Activated naive CD4-positive, alpha-beta T cell treated with anti-CD3 and anti-CD28 coated beads, Interleukin-2, amount 50 U/mL, for 16 hours (primary cell): ENCODE measurements around the gene DPP6.

Experiments
- DNase-seq: peaks from one replicate; pipeline ENCODE4 v3.0.0-alpha.2; 2020

Gene DPP6

GRCh38 chr7:154252046-154252445 lies 199.8 kb downstream of the DPP6 start:
- no peak for DNase-seq

GRCh38 chr7:154253810-154254209 lies 201.6 kb downstream of the DPP6 start:
- DNase-seq, result no peak

- no peak for DNase-seq
Measured at GRCh38 chr7:154255324-154255723, 203.1 kb downstream of the DPP6 start.

GRCh38 chr7:154256150-154256549 lies 204.0 kb downstream of the DPP6 start:
- DNase-seq, result no peak

GRCh38 chr7:154259396-154259795 lies 207.2 kb downstream of the DPP6 start:
- DNase-seq, result no peak

GRCh38 chr7:154287356-154287755 lies 235.2 kb downstream of the DPP6 start:
- no peak for DNase-seq

- DNase-seq, result no peak
Measured at GRCh38 chr7:154289119-154289518, 236.9 kb downstream of the DPP6 start.

GRCh38 chr7:154296443-154296842 lies 244.2 kb downstream of the DPP6 start:
- no peak for DNase-seq

- DNase-seq, result no peak
Measured at GRCh38 chr7:154299736-154300135, 247.5 kb downstream of the DPP6 start.

- no peak for DNase-seq
Measured at GRCh38 chr7:154302380-154302779, 250.2 kb downstream of the DPP6 start.

GRCh38 chr7:154304231-154304630 lies 252.0 kb downstream of the DPP6 start:
- no peak for DNase-seq

- DNase-seq, result no peak
Measured at GRCh38 chr7:154304740-154305700, 252.8 kb downstream of the DPP6 start.

- DNase-seq, result no peak
Measured at GRCh38 chr7:154306036-154306435, 253.8 kb downstream of the DPP6 start.

GRCh38 chr7:154308928-154309327 lies 256.7 kb downstream of the DPP6 start:
- DNase-seq, result no peak

- DNase-seq, result no peak
Measured at GRCh38 chr7:154310114-154310513, 257.9 kb downstream of the DPP6 start.

- no peak for DNase-seq
Measured at GRCh38 chr7:154324196-154324595, 272.0 kb downstream of the DPP6 start.

GRCh38 chr7:154326421-154326820 lies 274.2 kb downstream of the DPP6 start:
- no peak for DNase-seq

- no peak for DNase-seq
Measured at GRCh38 chr7:154330318-154330717, 278.1 kb downstream of the DPP6 start.

- no peak for DNase-seq
Measured at GRCh38 chr7:154332811-154333580, 280.8 kb downstream of the DPP6 start.

- DNase-seq, result no peak
Measured at GRCh38 chr7:154336295-154336694, 284.1 kb downstream of the DPP6 start.

GRCh38 chr7:154338701-154339506 lies 286.7 kb downstream of the DPP6 start:
- no peak for DNase-seq

GRCh38 chr7:154342971-154343633 lies 290.9 kb downstream of the DPP6 start:
- DNase-seq, result no peak
